SK-N-SH (cell line): Measurements from ENCODE around the gene BTAF1.
A peak's percentile ranks its signal among the peaks of the same experiment; 100 is the strongest.

Experiments
- CTCF ChIP-seq: fragments of 200-600 bp; sonication (generic); IDR thresholded peaks from 2 replicates; pipeline ENCODE4 v1.6.1; 2017; ENCODE audit warnings: antibody characterized with exemption, mild to moderate bottlenecking, moderate library complexity
- EP300 ChIP-seq, 2 experiments: IDR thresholded peaks; 2 replicates each; pipeline versions ENCODE4 v1.4.0 to v1.6.1; 2012; ENCODE audit warnings: borderline replicate concordance in 1 of 2, low read depth in 1 of 2, low read length in 1 of 2
- FOXM1 ChIP-seq: IDR thresholded peaks from 2 replicates; pipeline ENCODE4 v1.4.0; 2012; ENCODE audit warnings: low read depth, mild to moderate bottlenecking
- GABPA ChIP-seq: IDR thresholded peaks from 2 replicates; pipeline ENCODE4 v1.4.0; 2012; ENCODE audit warnings: low read depth, mild to moderate bottlenecking
- IRF3 ChIP-seq: fragments of 150-350 bp; IDR thresholded peaks from 2 replicates; pipeline ENCODE4 v1.6.1; 2016; ENCODE audit warnings: mild to moderate bottlenecking, low read depth, low read length
- JUND ChIP-seq: IDR thresholded peaks from 2 replicates; pipeline ENCODE4 v1.4.0; 2012
- MXI1 ChIP-seq: IDR thresholded peaks from 2 replicates; pipeline ENCODE4 v1.6.1; 2012; ENCODE audit warnings: mild to moderate bottlenecking, low read depth, low read length, improper control_type of control experiment
- NRF1 ChIP-seq: IDR thresholded peaks from 2 replicates; pipeline ENCODE4 v1.6.1; 2012; ENCODE audit warnings: low read depth, mild to moderate bottlenecking, low read length
- PBX3 ChIP-seq: IDR thresholded peaks from 2 replicates; pipeline ENCODE4; 2012
- REST ChIP-seq: IDR thresholded peaks from 2 replicates; pipeline ENCODE4 v1.6.1; 2012; ENCODE audit warnings: mild to moderate bottlenecking, low read depth, low read length, moderate library complexity
- TAF1 ChIP-seq: IDR thresholded peaks from 2 replicates; pipeline ENCODE4 v1.6.1; 2012; ENCODE audit warnings: low read depth, mild to moderate bottlenecking, low read length, moderate library complexity, borderline replicate concordance
- USF1 ChIP-seq: IDR thresholded peaks from 2 replicates; pipeline ENCODE4 v1.4.0; 2012; ENCODE audit warnings: low read depth, borderline replicate concordance

GRCh38 chr10:91887272-91888076, 36.1 kb upstream of the BTAF1 start:
- TF ChIP-seq PBX3 (no peak), EP300 (IDR thresholded peaks at IDR 0.05; ENCODE audit: borderline replicate concordance in 1 of 2, low read depth in 1 of 2, low read length in 1 of 2) (no peak), CTCF (no peak), NRF1 (no peak), JUND (no peak), TAF1 (no peak), MXI1 (no peak), GABPA (no peak), FOXM1 (no peak), REST (no peak), USF1 (peak; percentile 49; the same call in 1 of the 2 replicates), IRF3 (no peak)
